Colonic mucosa (tissue), 4 donors: ENCODE measurements around the gene TCP11L1. TPM values are rescaled to one million over a fixed set of nuclear protein-coding genes. Genes with fewer than 3 reads are reported as not detected.

ENCODE experiments used
- DNase-seq: peaks from one replicate; pipeline ENCODE4 v3.0.0-alpha.2; 2020
- H3K27ac ChIP-seq: fragments of 200-600 bp; one replicate; pipeline ENCODE4 v1.8.0; 2021
- H3K27me3 ChIP-seq: fragments of 200-600 bp; one replicate; pipeline ENCODE4 v1.8.0; 2021
- H3K36me3 ChIP-seq: fragments of 200-600 bp; one replicate; pipeline ENCODE4 v1.8.0; 2021
- H3K4me1 ChIP-seq: fragments of 200-600 bp; one replicate; pipeline ENCODE4 v1.8.0; 2021; ENCODE audit warnings: mild to moderate bottlenecking
- H3K4me3 ChIP-seq: fragments of 200-600 bp; one replicate; pipeline ENCODE4 v1.8.0; 2021
- H3K9ac ChIP-seq, 2 donors: one replicate each; pipeline ENCODE4 v1.7.0; 2013; ENCODE audit warnings: control low read depth in 2 of 2, low read depth in 2 of 2, low read length in 2 of 2
- H3K9me3 ChIP-seq: fragments of 200-600 bp; one replicate; pipeline ENCODE4 v1.8.0; 2021
- CTCF ChIP-seq: fragments of 200-600 bp; IDR thresholded peaks from one replicate; pipeline ENCODE4 v1.8.0; 2022; ENCODE audit warnings: antibody characterized with exemption, mild to moderate bottlenecking
- intact Hi-C: fragments of 100-400 bp; cut with DNase I; formaldehyde crosslinking; loops from one replicate; pipeline ENCODE4 v1.14.1; 2022
- total RNA-seq, 2 donors: library from RNA; stranded (reverse); fragmentation: NEBNext Ultra II Directional in 1 of 2; extraction: Animal tissue kit (Norgen Biotek cat#: 25700) in 1 of 2; gene quantifications; one replicate each; pipeline ENCODE4 v1.2.1, GENCODE V29; 2021
- donor health status: healthy.
- donor health status: DM: no; HTN: no; CAD: no.
- donor health status: DM: no; HTN: no; CAD: no.

Gene TCP11L1
- total RNA-seq, 2 donors from 2014 or later = 14.5 to 17.9 TPM

DNA sequence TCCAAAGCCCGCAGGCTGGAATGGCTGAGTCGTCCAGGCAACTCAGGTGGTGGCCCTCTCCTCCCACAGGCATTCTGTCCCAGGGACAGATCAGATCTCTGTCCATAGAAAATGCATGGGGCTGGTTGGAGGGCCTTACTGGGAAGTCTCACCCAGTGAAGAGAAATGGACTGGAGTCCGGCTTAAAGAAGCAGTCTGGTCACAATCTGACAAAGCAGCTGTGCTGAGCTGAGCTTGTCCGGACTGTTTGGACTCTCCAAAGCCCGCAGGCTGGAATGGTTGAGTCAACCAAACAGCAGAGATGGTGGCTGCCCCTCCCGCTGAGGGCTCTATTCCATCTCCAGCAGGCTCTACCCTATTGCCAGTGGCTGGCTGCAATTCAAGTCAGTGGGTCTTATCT, 38.1 kb upstream of the TCP11L1 start:
- no peak overlapping the region for H3K27ac ChIP-seq
- no peaks in the 10 kb centered on the region for H3K36me3 ChIP-seq
- no peak for TF ChIP-seq CTCF
- intact Hi-C loops = no loop called here
- DNase-seq = no peak
- no peaks in the 10 kb centered on the region for H3K9me3 ChIP-seq
- no peaks in the 10 kb centered on the region for H3K27me3 ChIP-seq
- no peak overlapping the region for H3K9ac ChIP-seq
- no peaks in the 10 kb centered on the region for H3K4me1 ChIP-seq
- H3K4me3 ChIP-seq = no peak overlapping the region

DNA sequence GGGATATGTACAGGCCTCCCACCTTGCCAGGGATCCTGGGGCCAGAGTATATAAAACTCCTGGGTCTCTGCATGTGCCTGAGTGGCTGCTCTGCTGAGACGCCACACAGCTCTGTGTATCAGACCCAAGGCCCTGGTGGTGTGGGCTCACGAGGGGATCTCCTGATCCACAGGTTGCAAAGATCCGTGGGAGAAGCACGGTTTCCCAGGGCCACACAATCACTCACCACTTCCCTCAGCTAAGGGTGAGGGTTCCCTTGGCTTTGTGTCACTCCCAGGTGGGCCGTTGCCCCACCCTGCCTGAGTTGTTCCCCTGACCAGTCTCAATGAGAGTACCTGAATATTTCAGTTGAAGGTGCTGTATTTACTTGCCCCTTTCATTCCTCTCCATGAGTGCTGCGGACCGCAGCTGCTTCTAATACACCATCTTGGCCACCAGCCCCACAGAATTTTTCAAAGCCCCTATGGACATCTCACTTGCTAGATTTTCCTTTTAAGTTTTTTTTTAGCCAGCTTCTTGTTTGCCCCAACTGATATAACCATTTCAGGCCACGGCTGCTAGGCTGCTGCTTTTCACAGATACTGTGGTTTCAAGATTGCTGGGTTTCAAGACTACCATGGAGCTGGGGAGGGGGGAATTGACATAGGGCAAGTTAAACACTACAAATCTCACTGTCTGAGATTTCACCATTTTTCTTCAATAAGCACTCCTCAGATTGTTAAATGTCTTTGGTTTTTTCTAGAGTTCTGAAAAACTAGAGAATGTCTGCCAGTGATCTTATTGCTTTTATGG, 37.4 kb upstream of the TCP11L1 start:
- no peak overlapping the region for H3K27ac ChIP-seq
- no peaks in the 10 kb centered on the region for H3K27me3 ChIP-seq
- no peak overlapping the region for H3K9ac ChIP-seq
- H3K4me1 ChIP-seq = no peaks in the 10 kb centered on the region
- no peak overlapping the region for H3K4me3 ChIP-seq
- intact Hi-C loops = no loop called here
- H3K36me3 ChIP-seq = no peaks in the 10 kb centered on the region
- H3K9me3 ChIP-seq = no peaks in the 10 kb centered on the region
- no peak for DNase-seq
- no peak for TF ChIP-seq CTCF

DNA sequence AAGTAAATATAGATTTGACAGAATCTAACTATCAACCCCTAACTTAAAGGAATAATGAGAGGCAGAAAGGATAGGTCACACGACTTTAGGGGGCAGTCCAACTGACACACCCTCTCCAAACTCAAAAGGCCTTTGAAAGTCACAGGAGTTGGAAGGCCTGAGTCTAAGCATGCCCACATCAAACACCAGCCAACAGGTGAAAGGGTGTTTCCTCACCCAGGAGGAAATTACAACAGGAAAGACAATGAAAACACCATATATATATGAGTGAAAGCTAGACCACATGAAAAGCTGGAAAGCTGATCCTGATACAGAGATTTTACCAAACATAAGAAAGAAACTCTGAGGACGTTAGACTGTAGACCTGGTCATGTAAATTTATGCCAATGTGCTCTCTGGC, 34.2 kb upstream of the TCP11L1 start:
- no peaks in the 10 kb centered on the region for H3K36me3 ChIP-seq
- intact Hi-C loops = no loop called here
- no peaks in the 10 kb centered on the region for H3K27me3 ChIP-seq
- no peak for DNase-seq
- H3K9me3 ChIP-seq = no peaks in the 10 kb centered on the region
- H3K4me3 ChIP-seq = no peak overlapping the region
- no peak for TF ChIP-seq CTCF
- no peak overlapping the region for H3K9ac ChIP-seq
- no peak overlapping the region for H3K27ac ChIP-seq
- no peaks in the 10 kb centered on the region for H3K4me1 ChIP-seq

DNA sequence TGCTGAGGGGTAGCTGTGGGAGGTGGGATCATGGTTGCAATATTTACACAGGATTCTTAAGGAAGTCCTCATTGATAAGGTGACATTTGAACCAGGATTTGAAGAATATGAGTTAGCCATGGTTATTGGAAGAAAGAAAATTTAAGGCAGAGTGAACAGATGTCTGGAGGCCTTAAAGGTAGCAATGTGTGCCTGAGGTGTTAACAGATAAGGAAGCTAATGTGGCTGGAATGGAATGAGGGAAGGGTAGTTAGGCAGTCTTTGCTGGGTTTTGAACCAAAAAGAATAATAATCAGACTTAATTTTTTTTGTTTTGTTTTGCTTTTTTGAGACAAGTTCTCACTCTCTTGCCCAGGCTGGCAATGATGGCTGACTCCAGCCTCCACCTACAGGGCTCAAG, 33.4 kb upstream of the TCP11L1 start:
- Histone ChIP-seq H3K27ac (no peak overlapping the region), H3K9ac (no peak overlapping the region), H3K9me3 (no peaks in the 10 kb centered on the region), H3K4me3 (no peak overlapping the region), H3K36me3 (no peaks in the 10 kb centered on the region), H3K4me1 (no peaks in the 10 kb centered on the region), H3K27me3 (no peaks in the 10 kb centered on the region)
- no peak for TF ChIP-seq CTCF
- no peak for DNase-seq
- intact Hi-C loops = no loop called here

DNA sequence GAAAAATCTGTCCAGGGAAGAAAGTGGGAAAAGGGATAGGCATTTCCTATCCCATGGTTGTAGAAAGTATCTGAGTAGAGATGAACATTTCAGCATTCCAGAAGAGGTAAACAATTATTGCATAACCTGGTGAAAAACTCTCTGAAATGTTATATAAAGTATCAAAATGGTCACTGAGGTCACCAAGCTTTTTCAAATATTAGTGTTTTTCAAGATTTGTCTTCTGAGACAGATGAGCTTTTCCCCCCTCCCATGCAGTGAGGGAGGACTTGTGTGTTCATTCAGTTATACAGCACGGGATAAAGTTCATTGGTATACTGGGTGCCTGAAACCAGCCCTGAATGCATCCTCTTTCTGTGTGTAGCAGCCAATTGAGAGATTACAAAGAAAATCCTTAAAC, 25.6 kb upstream of the TCP11L1 start:
- H3K27ac ChIP-seq = no peak overlapping the region
- H3K9me3 ChIP-seq = no peaks in the 10 kb centered on the region
- no peak overlapping the region for H3K4me3 ChIP-seq
- no peak for TF ChIP-seq CTCF
- intact Hi-C loops = no loop called here
- peaks cover 3% of the 10 kb centered on the region for H3K4me1 ChIP-seq
- no peaks in the 10 kb centered on the region for H3K36me3 ChIP-seq
- no peak overlapping the region for H3K9ac ChIP-seq
- no peaks in the 10 kb centered on the region for H3K27me3 ChIP-seq
- no peak for DNase-seq
